Measurements from ENCODE around the gene MCCD1.

Gene MCCD1

GRCh38 chr6:31557443-31558317 lies 28.9 kb downstream of the MCCD1 start:
- H3K4me1 ChIP-seq (ENCODE audit: low read depth, poor library complexity, severe bottlenecking), result peaks cover 17% of the 10 kb centered on the region

GRCh38 chr6:31558318-31558625 lies 29.5 kb downstream of the MCCD1 start:
- Histone ChIP-seq H3K4me3 (IDR thresholded peaks at IDR 0.05; ENCODE audit: insufficient read depth, low read depth, low read length) (no peak overlapping the region), H3K27ac (no peak overlapping the region), H3K79me2 (ENCODE audit: insufficient read depth, low read depth) (no peaks in the 10 kb centered on the region), H3K9ac (no peak overlapping the region), H3K27me3 (ENCODE audit: insufficient read depth, low read depth) (peaks cover under 1% of the 10 kb centered on the region; the same call in 1 of the 2 replicates), H3K4me1 (ENCODE audit: low read depth, poor library complexity, severe bottlenecking) (peaks cover 17% of the 10 kb centered on the region), H2AFZ (ENCODE audit: low read depth) (no peak overlapping the region), H4K20me1 (ENCODE audit: insufficient read depth) (no peaks in the 10 kb centered on the region), H3K36me3 (ENCODE audit: insufficient read depth) (no peaks in the 10 kb centered on the region), H3K4me2 (no peak overlapping the region)
- TF ChIP-seq CTCF (conservative IDR thresholded peaks at IDR 0.05; ENCODE audit: low read depth, low read length), result no peak

More at GRCh38 chr6:31557443-31558317, 28.9 kb downstream of the MCCD1 start:
- H3K4me3 ChIP-seq (IDR thresholded peaks at IDR 0.05; ENCODE audit: insufficient read depth, low read depth, low read length), result no peak overlapping the region
- H4K20me1 ChIP-seq (ENCODE audit: insufficient read depth), result no peaks in the 10 kb centered on the region
- no peaks in the 10 kb centered on the region for H3K36me3 ChIP-seq (ENCODE audit: insufficient read depth)
- no peak overlapping the region for H2AFZ ChIP-seq (ENCODE audit: low read depth)
- H3K4me2 ChIP-seq, result no peak overlapping the region
- no peak overlapping the region for H3K9ac ChIP-seq
- TF ChIP-seq CTCF (conservative IDR thresholded peaks at IDR 0.05; ENCODE audit: low read depth, low read length), result no peak
- no peak overlapping the region for H3K27ac ChIP-seq
- no peaks in the 10 kb centered on the region for H3K79me2 ChIP-seq (ENCODE audit: insufficient read depth, low read depth)
- H3K27me3 ChIP-seq (ENCODE audit: insufficient read depth, low read depth), result no peaks in the 10 kb centered on the region

- peaks cover 6% of the 10 kb centered on the region; the same call in 1 of the 2 replicates for H3K27me3 ChIP-seq (ENCODE audit: insufficient read depth, low read depth)
- no peak for TF ChIP-seq CTCF (conservative IDR thresholded peaks at IDR 0.05; ENCODE audit: low read depth, low read length)
- no peak overlapping the region for H3K4me3 ChIP-seq (IDR thresholded peaks at IDR 0.05; ENCODE audit: insufficient read depth, low read depth, low read length)
- H2AFZ ChIP-seq (ENCODE audit: low read depth), result no peak overlapping the region
- no peak overlapping the region for H3K27ac ChIP-seq
- H3K36me3 ChIP-seq (ENCODE audit: insufficient read depth), result no peaks in the 10 kb centered on the region
- peaks cover 17% of the 10 kb centered on the region for H3K4me1 ChIP-seq (ENCODE audit: low read depth, poor library complexity, severe bottlenecking)
- no peak overlapping the region for H3K9ac ChIP-seq
- no peaks in the 10 kb centered on the region for H3K79me2 ChIP-seq (ENCODE audit: insufficient read depth, low read depth)
- no peak overlapping the region for H3K4me2 ChIP-seq
- H4K20me1 ChIP-seq (ENCODE audit: insufficient read depth), result no peaks in the 10 kb centered on the region
Observed at GRCh38 chr6:31558631-31559500, 30.1 kb downstream of the MCCD1 start.

GRCh38 chr6:31559606-31559957 lies 30.8 kb downstream of the MCCD1 start:
- no peak for TF ChIP-seq CTCF (conservative IDR thresholded peaks at IDR 0.05; ENCODE audit: low read depth, low read length)
- H3K27me3 ChIP-seq (ENCODE audit: insufficient read depth, low read depth), result peaks cover 6% of the 10 kb centered on the region; the same call in 1 of the 2 replicates
- H3K36me3 ChIP-seq (ENCODE audit: insufficient read depth), result no peaks in the 10 kb centered on the region
- no peaks in the 10 kb centered on the region for H3K79me2 ChIP-seq (ENCODE audit: insufficient read depth, low read depth)
- H3K4me2 ChIP-seq, result no peak overlapping the region
- H3K4me1 ChIP-seq (ENCODE audit: low read depth, poor library complexity, severe bottlenecking), result peaks cover 17% of the 10 kb centered on the region
- no peaks in the 10 kb centered on the region for H4K20me1 ChIP-seq (ENCODE audit: insufficient read depth)
- H2AFZ ChIP-seq (ENCODE audit: low read depth), result no peak overlapping the region
- H3K4me3 ChIP-seq (IDR thresholded peaks at IDR 0.05; ENCODE audit: insufficient read depth, low read depth, low read length), result no peak overlapping the region
- H3K27ac ChIP-seq, result no peak overlapping the region
- no peak overlapping the region for H3K9ac ChIP-seq
